B cell (primary cell): Measurements from ENCODE around the gene P4HA2. TPM values are rescaled to one million over a fixed set of nuclear protein-coding genes. Genes with fewer than 3 reads are reported as not detected.

Source experiments
- ATAC-seq: fragments of 200-7000 bp; cut with Tn5 transposase; one replicate; pipeline ENCODE4 v1.10.0; 2021; ENCODE audit warnings: low read depth, mild to moderate bottlenecking, moderate number of reproducible peaks, moderate library complexity
- CTCF ChIA-PET: fragments of 350-600 bp; sonication (Branson Sonifier 250); formaldehyde crosslinking; loops from one replicate; lab custom pipeline; 2021; ENCODE audit warnings: antibody characterized with exemption, inconsistent platforms; lab: Charles Lee
- POLR2A ChIA-PET: fragments of 350-600 bp; sonication (Branson Sonifier 250); formaldehyde crosslinking; loops from one replicate; lab custom pipeline; 2021; ENCODE audit warnings: antibody characterized with exemption; lab: Charles Lee
- DNase-seq: peaks from one replicate; pipeline ENCODE4 v3.0.0; 2013
- H2AFZ ChIP-seq: 2 replicates; pipeline ENCODE4 v1.6.1; 2012; ENCODE audit warnings: mild to moderate bottlenecking, low read depth, low read length; ENCODE audit not compliant: insufficient read depth, poor library complexity, severe bottlenecking
- H3K27ac ChIP-seq, 2 donors: 1 replicate in 1 of 2; 2 replicates in 1 of 2; pipeline ENCODE4 v1.5.1; 2012 to 2013; ENCODE audit warnings: low read length in 2 of 2, mild to moderate bottlenecking in 2 of 2, moderate library complexity in 1 of 2
- H3K27me3 ChIP-seq, 4 experiments: fragments of 200-600 bp in 1 of 4; sonication (generic) in 1 of 4; replicated peaks in 1 of 4; 1 replicate in 2 of 4; 2 replicates in 2 of 4; pipeline versions ENCODE4 v1.6.1 to v1.7.0; 2013 to 2016; ENCODE audit warnings: low read length in 3 of 4, mild to moderate bottlenecking in 2 of 4, mixed read lengths in 1 of 4, moderate library complexity in 1 of 4; ENCODE audit not compliant: insufficient read depth in 4 of 4, control insufficient read depth in 3 of 4; ENCODE audit errors: control extremely low read depth in 1 of 4
- H3K36me3 ChIP-seq, 2 experiments: replicated peaks in 1 of 2; 1 replicate in 1 of 2; 2 replicates in 1 of 2; pipeline versions ENCODE4 v1.6.1 to v1.7.1; 2013; ENCODE audit warnings: low read length in 1 of 2; ENCODE audit not compliant: insufficient read depth in 2 of 2, control insufficient read depth in 1 of 2; ENCODE audit errors: control extremely low read depth in 1 of 2, extremely low read depth in 1 of 2
- H3K4me1 ChIP-seq, 2 donors: fragments of 200-600 bp in 1 of 2; sonication (generic) in 1 of 2; 1 replicate in 1 of 2; 2 replicates in 1 of 2; pipeline versions ENCODE4 v1.5.1 to v1.6.1; 2013 to 2017; ENCODE audit warnings: low read length in 2 of 2; ENCODE audit not compliant: control insufficient read depth in 2 of 2, insufficient read depth in 2 of 2
- H3K4me2 ChIP-seq: replicated peaks from 2 replicates; pipeline ENCODE3; 2012; ENCODE audit warnings: mild to moderate bottlenecking, low read depth, low read length; ENCODE audit not compliant: poor library complexity, severe bottlenecking
- H3K4me3 ChIP-seq, 5 experiments: fragments of 200-600 bp in 1 of 5; sonication (generic) in 1 of 5; 1 replicate in 3 of 5; 2 replicates in 2 of 5; pipeline versions ENCODE4 v1.5.1 to v1.7.0; 2011 to 2016; ENCODE audit warnings: low read length in 4 of 5, mild to moderate bottlenecking in 4 of 5, low read depth in 2 of 5, control low read depth in 1 of 5, moderate library complexity in 1 of 5; ENCODE audit not compliant: insufficient read depth in 1 of 5; ENCODE audit errors: control extremely low read depth in 1 of 5, extremely low read depth in 1 of 5
- H3K79me2 ChIP-seq: fragments of 200-600 bp; sonication (generic); one replicate; pipeline ENCODE4 v1.6.0; 2016; ENCODE audit warnings: low read length; ENCODE audit not compliant: control insufficient read depth, insufficient read depth
- H3K9ac ChIP-seq: fragments of 200-600 bp; sonication (generic); 2 replicates; pipeline ENCODE4 v1.6.1; 2017; ENCODE audit warnings: mild to moderate bottlenecking, low read length, moderate library complexity
- H3K9me3 ChIP-seq, 3 donors: one replicate each; pipeline versions ENCODE4 v1.6.1 to v1.7.1; 2013; ENCODE audit warnings: low read length in 2 of 3; ENCODE audit not compliant: control insufficient read depth in 2 of 3, insufficient read depth in 1 of 3; ENCODE audit errors: control extremely low read depth in 1 of 3
- H4K20me1 ChIP-seq: 2 replicates; pipeline ENCODE4 v1.6.0; 2012; ENCODE audit warnings: mild to moderate bottlenecking, low read length; ENCODE audit not compliant: insufficient read depth, control insufficient read depth, poor library complexity, severe bottlenecking
- H3K27ac Mint-ChIP-seq: one replicate; pipeline ENCODE4 v1.8.0; 2021; ENCODE audit warnings: mixed read lengths
- H3K27me3 Mint-ChIP-seq: one replicate; pipeline ENCODE4 v1.8.0; 2021; ENCODE audit warnings: mixed read lengths
- H3K4me1 Mint-ChIP-seq: one replicate; pipeline ENCODE4 v1.8.0; 2021; ENCODE audit warnings: mixed read lengths
- H3K4me3 Mint-ChIP-seq: one replicate; pipeline ENCODE4 v1.8.0; 2021; ENCODE audit warnings: mixed read lengths
- H3K9me3 Mint-ChIP-seq: one replicate; pipeline ENCODE4 v1.8.0; 2022; ENCODE audit warnings: mixed read lengths; ENCODE audit not compliant: insufficient read depth
- CTCF ChIP-seq: fragments of 200-600 bp; IDR thresholded peaks from one replicate; pipeline ENCODE4 v1.8.0; 2022; ENCODE audit warnings: antibody characterized with exemption, mild to moderate bottlenecking
- EZH2 ChIP-seq: IDR thresholded peaks from 2 replicates; pipeline ENCODE4 v1.6.1; 2012; ENCODE audit warnings: borderline replicate concordance, low read depth, mild to moderate bottlenecking, moderate library complexity, low read length; ENCODE audit not compliant: insufficient read depth, poor library complexity, severe bottlenecking
- WGBS: methylation state at CpG from one replicate; pipeline ENCODE4 v1.1.5; 2013; ENCODE audit warnings: missing lambda C conversion rate; ENCODE audit not compliant: insufficient coverage; 5-methylcytosine and 5-hydroxymethylcytosine counted together
- intact Hi-C: fragments of 100-400 bp; cut with micrococcal nuclease; formaldehyde crosslinking; loops from one replicate; pipeline ENCODE4 v1.10.0; 2022
- polyA plus RNA-seq: library from polyadenylated mRNA; depleted of rRNA; stranded (reverse); fragments of >200 nt; gene quantifications from 2 replicates; pipeline ENCODE4 v1.2.3, GENCODE V29; 2012
- total RNA-seq, 2 donors: library from RNA; stranded (reverse); fragments of 120-200 nt in 1 of 2; gene quantifications; 1 replicate in 1 of 2; 2 replicates in 1 of 2; pipeline versions ENCODE4 v1.2.3 to v1.2.4, GENCODE V29; 2013 to 2022

Gene P4HA2
- total and polyA plus RNA-seq, 2 donors (not counting 1 experiment from before 2014, with no cell fraction given), result 0.09 to 0.25 TPM

- Mint-ChIP-seq H3K4me1 (no peaks in the 10 kb centered on the region), H3K9me3 (no peaks in the 10 kb centered on the region), H3K27me3 (no peaks in the 10 kb centered on the region), H3K4me3 (no peak overlapping the region), H3K27ac (no peak overlapping the region)
- Histone ChIP-seq H3K9ac (no peak overlapping the region), H3K27me3 (no peaks in the 10 kb centered on the region), H3K9me3 (no peaks in the 10 kb centered on the region), H4K20me1 (no peaks in the 10 kb centered on the region), H3K4me1 (no peaks in the 10 kb centered on the region), H3K4me3 (no peak overlapping the region), H3K4me2 (no peak overlapping the region), H3K79me2 (no peaks in the 10 kb centered on the region), H3K36me3 (no peaks in the 10 kb centered on the region), H2AFZ (no peak overlapping the region), H3K27ac (no peak overlapping the region)
- ATAC-seq, result no peak
- no peak for TF ChIP-seq EZH2
- no peak for TF ChIP-seq CTCF
- 93% methylated on average over 1 of the region's 1 CpG for WGBS
- ChIA-PET POLR2A (no interaction called here), CTCF (no interaction called here)
- intact Hi-C loops, result no loop called here
- no peak for DNase-seq
These were observed 16.7 kb downstream of the P4HA2 start for GRCh38 chr5:132210944-132211343.

GRCh38 chr5:132209901-132210545 is 17.6 kb downstream of the P4HA2 start:
- Histone ChIP-seq H3K9me3 (no peaks in the 10 kb centered on the region), H3K27ac (no peak overlapping the region), H3K36me3 (no peaks in the 10 kb centered on the region), H4K20me1 (no peaks in the 10 kb centered on the region), H2AFZ (no peak overlapping the region), H3K4me1 (peaks cover 0 to 4% of the 10 kb centered on the region in 2 donors), H3K27me3 (no peaks in the 10 kb centered on the region), H3K4me3 (no peak overlapping the region), H3K4me2 (no peak overlapping the region), H3K79me2 (no peaks in the 10 kb centered on the region), H3K9ac (no peak overlapping the region)
- intact Hi-C loops, result no loop called here
- H3K27me3 Mint-ChIP-seq, result no peaks in the 10 kb centered on the region
- no peak for TF ChIP-seq EZH2
- TF ChIP-seq CTCF, result no peak
- WGBS, result 96% methylated on average over 6 of the region's 11 CpGs
- CTCF ChIA-PET, result interaction anchor here (1.3 kb wide), 1 partner anchor 86 kb away, joined by 4 read pairs; no protein-coding TSS in a partner anchor
- H3K27ac Mint-ChIP-seq, result no peak overlapping the region
- ATAC-seq, result no peak
- H3K4me3 Mint-ChIP-seq, result no peak overlapping the region
- peaks cover 2% of the 10 kb centered on the region for H3K4me1 Mint-ChIP-seq
- POLR2A ChIA-PET, result no interaction called here
- H3K9me3 Mint-ChIP-seq, result no peaks in the 10 kb centered on the region
- DNase-seq, result no peak
